HL-60/S4 treated with retinoic acid at 250 ng/mL for 4 days and 3 days (cell line): ENCODE data around the gene BNC2.

Source experiments
- in situ Hi-C: fragments of 300-500 bp; cut with MboI; formaldehyde crosslinking; loops from 2 replicates; pipeline ENCODE4 v1.7.0; 2022; ENCODE audit warnings: low sequenced_read_pairs

The BNC2 gene

GRCh38 chr9:16610538-16610937 is 259.9 kb downstream of the BNC2 start:
- in situ Hi-C loops = no loop called here

DNA sequence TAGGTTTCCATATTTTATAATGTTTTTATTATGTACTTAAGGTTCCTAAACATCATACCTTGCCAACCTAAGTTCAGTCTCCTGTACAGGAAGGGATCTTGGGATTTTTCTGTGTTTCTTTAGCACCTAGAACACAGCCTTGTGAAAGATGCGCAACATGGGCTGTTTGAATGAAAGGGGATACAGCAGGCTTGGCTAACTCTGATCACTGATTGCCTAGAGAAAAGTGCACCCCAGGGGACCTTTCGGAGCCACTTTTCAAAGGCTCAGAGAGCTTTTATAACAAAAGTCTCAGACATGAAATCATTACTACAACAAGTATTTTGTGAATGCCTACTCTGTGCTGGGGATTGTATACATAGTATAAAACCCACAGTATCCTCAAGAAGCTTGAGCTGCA is 261.6 kb downstream of the BNC2 start:
- in situ Hi-C loops = no loop called here

- in situ Hi-C loops = no loop called here
Observed at GRCh38 chr9:16602494-16602893, 268.0 kb downstream of the BNC2 start.

- in situ Hi-C loops = no loop called here
Observed at GRCh38 chr9:16601991-16602390, 268.5 kb downstream of the BNC2 start.

DNA sequence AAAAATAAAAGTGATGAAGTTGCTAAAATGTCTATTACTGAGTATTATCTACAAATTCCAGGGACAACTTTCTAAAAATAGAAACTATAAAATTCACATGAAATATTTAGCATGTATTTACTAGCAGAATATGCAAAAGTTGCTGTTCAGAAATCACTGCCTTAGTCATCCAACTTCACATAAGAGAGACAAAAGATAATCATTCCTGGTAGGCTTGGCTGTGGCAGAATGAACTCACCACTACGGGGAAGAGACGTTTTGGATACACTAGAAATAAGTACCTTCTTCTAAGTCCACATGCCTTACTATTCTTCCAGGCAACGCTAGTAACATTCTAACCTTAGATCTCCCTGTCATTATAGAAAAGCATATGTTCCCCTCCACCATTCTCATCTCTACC is 272.2 kb downstream of the BNC2 start:
- in situ Hi-C loops = no loop called here

DNA sequence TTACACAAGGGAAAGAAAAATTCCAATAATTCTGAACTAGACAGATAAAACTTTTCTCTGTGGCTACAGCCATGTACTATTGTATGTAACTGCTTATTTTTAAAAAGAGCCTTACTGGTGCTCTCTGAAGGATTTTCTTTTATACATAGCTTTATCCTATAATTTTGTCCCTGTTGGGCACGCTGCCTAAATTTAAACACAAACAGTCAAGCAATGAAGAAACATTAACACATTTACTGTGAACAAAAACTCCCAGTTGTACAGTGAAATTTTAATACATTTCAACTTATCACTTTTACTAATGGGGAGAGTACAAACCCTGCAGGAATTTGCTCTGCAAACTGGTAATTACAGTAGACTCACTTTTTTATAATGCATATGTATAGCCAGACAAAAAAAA is 273.3 kb downstream of the BNC2 start:
- in situ Hi-C loops = no loop called here

GRCh38 chr9:16595227-16595626 is 275.2 kb downstream of the BNC2 start:
- in situ Hi-C loops = no loop called here

DNA sequence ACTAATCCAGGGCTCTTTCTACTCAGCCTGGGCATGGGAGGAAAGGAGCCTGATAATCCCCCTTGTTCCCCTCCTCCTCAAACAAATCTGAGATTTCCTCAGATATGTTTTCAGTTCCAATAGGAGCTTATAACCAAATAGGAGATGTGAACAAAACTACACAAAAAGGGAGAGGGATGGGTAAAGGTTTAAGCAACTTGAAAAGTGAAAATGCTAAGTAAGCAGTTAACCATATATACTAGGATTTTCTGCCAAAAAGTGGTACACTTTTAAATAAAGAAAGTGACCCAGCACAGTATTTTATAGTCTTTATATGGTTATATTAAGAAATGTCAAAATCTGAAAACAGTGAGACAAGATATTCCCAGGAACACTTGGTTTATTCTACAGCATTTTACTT is 275.7 kb downstream of the BNC2 start:
- in situ Hi-C loops = no loop called here

DNA sequence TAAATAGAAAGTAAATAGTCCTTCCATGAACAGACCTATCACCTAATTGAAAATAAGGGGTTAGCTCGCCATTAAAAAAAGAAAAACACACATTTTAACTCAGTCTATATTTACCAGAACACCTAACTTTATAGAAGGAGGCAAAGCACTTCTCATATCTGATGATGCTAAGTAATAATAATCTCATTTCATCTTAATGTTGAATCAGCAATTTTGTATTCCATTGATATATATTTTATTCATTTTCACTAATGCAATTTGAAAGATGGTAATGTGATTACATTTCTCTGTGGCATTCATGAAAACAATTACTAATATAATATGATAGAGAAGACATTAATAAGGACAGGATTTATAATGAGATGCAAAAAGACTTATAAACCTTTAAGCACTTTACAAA is 276.7 kb downstream of the BNC2 start:
- in situ Hi-C loops = no loop called here

GRCh38 chr9:16591092-16591491 is 279.4 kb downstream of the BNC2 start:
- in situ Hi-C loops = no loop called here

GRCh38 chr9:16585591-16585990 is 284.9 kb downstream of the BNC2 start:
- in situ Hi-C loops = no loop called here

- in situ Hi-C loops = no loop called here
Observed at GRCh38 chr9:16579872-16580432, 290.5 kb downstream of the BNC2 start.

DNA sequence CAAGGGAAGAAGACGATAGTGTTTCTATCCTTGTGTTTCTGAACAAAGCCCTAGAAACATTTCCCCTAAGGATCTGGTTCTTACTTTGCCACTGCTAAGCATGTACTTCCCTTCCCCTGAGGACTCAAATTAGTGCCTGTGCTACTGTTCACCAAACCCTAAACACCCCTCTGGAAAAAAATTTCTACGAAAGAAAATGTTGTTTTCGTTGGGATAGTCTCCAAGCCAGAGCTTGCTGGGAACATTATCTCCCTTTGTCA is 294.6 kb downstream of the BNC2 start:
- in situ Hi-C loops = no loop called here

DNA sequence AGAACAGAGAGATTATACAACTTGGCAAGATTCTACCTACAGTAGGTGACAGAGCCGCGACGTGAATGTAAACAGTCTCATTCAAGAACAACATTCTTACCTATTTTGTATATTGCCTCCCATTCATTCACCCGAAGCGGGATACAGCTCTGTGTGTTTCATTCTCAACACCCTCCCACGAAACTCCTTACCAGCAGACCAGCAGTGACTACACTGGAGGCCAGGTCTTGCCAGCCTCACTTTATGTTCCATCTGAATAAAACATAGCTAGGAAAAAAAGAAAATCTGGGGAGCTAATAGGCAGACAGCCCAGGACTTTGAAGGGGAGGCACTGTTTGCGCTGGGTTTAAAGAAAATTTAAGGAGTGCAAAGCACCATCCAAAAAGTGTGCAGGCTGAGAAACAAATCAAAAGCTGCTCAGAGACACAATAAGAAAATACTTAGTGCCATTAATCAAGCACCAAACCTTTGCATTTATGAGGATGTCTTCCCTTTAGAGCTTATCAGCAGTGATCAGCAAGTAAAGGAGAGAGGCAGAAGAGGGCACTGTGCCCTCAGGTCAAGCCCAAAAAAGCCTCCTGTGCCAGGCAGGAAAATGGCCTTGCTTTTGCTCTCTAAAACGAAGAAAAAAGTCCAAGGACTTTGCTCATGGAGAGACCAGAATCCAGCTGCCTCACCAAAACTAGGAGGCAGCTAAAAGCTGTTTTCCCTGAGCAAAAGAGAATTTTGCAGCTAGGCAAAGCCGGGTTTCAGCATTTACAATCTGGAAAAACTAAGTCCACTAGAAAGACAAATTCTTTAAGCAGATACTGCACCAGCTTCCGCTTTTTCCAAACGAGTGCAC is 295.1 kb downstream of the BNC2 start:
- in situ Hi-C loops = no loop called here

- in situ Hi-C loops = no loop called here
Observed at GRCh38 chr9:16572005-16572734, 298.3 kb downstream of the BNC2 start.

DNA sequence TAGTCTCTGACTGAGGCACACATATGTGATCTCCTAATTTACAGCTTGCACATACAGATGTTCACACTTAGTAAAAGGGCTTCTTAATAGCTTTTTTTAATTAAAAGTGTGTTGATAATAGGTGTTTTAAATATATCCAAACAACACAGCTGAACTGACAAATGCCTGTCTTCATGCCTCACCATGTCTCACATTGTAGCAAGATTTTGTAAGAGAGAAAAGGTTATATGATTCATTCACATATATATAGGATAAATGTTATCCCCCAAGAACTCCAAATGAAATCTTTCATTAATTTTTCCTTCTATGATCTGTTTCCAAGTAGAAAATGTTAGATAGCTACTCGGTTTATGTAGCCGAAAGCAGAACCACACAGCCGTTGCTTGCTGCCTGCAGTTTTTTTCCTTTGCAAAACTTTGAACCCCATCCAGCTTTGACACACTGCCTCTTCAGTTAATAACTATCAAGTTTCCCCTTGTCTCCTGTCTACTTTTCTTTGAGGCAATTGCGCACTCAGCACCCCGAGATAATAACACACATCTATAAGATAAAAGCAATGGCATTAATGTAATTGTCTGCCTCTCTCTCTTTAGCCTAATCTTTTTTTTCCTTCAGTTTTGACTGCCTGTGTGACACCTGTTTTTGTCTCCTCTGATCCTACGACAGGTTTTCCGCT is 299.2 kb downstream of the BNC2 start:
- in situ Hi-C loops = no loop called here

- in situ Hi-C loops = no loop called here
Observed at GRCh38 chr9:16563446-16563845, 307.0 kb downstream of the BNC2 start.

DNA sequence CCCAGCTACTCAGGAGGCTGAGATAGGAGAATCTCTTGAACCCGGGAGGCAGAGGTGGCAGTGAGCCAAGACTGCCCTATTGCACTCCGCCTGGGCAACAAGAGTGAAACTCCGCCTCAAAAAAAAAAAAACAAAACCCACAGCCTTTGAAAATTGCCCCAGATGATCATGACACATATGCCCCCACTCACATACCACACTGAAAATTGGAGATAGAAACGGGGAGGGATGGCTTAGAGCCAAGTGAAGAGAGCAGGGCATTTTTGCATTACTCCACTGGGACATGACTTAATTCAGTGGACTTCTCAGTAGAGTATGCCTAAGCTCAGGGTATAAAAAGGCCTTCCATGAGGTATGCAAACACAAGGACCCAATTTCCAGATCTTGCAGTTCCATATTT is 309.3 kb downstream of the BNC2 start:
- in situ Hi-C loops = no loop called here

DNA sequence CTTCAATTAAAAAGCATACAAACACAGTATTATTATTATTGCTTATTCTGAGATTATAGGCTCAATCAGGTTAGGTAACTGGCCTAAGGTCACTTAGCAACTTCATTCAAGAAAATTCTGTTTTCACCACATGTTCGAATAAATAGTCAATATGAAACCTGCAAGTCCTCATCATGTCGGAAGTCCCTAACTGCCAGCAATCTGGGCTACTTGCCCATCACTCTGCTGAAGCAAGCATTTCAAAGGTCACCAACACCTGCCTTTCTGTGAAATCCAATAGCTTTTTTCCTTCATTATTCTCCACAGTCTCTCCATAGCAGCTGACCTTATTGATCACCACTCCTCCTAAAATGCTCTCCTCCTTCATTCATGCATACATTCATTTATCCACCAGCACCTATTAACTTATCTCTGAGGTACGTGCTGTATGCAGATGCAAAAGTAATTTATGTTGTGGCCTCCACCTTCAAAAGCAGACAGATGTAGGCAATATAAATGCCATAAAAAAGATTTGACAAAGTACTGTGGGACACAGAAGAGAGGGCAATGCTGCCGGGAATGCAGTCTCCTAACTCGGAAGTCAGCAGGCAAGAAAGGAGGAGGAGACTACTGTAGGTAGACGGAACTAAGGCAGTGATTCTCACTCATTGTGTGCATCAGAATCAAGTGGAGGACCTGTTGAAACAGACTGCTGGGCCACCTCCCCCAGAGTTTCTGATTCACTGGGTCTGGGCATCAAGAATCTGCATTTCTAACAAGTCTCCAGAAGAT is 310.9 kb downstream of the BNC2 start:
- in situ Hi-C loops = no loop called here

GRCh38 chr9:16555802-16556201 is 314.7 kb downstream of the BNC2 start:
- in situ Hi-C loops = no loop called here
